GM10266 (cell line): Measurements from ENCODE around the gene CSNK1G3.
"Not testable (repeated sequence)": the region's sequence is repeated elsewhere in the genome, so short reads cannot be mapped to it uniquely, and the experiment has no call there.

ENCODE experiments used
- DNase-seq: peaks from one replicate; pipeline ENCODE4 v3.0.0; 2012; ENCODE audit errors: extremely low spot score
- TF ChIP-seq, protein P1 (sequence below): IDR thresholded peaks from 2 replicates; pipeline ENCODE4 v1.5.1; 2012; ENCODE audit warnings: mild to moderate bottlenecking, low read depth; ENCODE audit not compliant: control insufficient read depth, insufficient read depth; ENCODE audit errors: missing control alignments

Gene CSNK1G3

DNA sequence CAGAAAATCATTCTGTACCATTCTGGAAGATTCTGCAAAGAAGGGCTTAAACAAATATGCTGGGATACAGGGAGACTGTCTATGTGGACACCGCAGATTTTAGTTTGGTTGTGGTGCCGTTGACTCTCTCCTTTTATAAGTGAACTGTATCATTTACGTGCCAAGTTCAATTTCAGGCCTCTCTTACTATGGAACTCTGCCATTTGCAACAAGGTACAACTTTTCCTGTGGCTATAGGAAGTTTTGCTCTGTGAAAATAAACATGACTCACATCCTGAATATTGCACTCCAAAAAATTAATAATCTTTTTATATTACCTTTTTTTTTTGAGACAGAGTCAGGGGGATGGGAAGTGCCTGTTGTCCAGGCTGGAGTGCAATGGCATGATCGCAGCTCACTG is 29.7 kb upstream of the CSNK1G3 start:
- DNase-seq, result no peak
- TF ChIP-seq, protein P1, sequence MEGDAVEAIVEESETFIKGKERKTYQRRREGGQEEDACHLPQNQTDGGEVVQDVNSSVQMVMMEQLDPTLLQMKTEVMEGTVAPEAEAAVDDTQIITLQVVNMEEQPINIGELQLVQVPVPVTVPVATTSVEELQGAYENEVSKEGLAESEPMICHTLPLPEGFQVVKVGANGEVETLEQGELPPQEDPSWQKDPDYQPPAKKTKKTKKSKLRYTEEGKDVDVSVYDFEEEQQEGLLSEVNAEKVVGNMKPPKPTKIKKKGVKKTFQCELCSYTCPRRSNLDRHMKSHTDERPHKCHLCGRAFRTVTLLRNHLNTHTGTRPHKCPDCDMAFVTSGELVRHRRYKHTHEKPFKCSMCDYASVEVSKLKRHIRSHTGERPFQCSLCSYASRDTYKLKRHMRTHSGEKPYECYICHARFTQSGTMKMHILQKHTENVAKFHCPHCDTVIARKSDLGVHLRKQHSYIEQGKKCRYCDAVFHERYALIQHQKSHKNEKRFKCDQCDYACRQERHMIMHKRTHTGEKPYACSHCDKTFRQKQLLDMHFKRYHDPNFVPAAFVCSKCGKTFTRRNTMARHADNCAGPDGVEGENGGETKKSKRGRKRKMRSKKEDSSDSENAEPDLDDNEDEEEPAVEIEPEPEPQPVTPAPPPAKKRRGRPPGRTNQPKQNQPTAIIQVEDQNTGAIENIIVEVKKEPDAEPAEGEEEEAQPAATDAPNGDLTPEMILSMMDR, result no peak

DNA sequence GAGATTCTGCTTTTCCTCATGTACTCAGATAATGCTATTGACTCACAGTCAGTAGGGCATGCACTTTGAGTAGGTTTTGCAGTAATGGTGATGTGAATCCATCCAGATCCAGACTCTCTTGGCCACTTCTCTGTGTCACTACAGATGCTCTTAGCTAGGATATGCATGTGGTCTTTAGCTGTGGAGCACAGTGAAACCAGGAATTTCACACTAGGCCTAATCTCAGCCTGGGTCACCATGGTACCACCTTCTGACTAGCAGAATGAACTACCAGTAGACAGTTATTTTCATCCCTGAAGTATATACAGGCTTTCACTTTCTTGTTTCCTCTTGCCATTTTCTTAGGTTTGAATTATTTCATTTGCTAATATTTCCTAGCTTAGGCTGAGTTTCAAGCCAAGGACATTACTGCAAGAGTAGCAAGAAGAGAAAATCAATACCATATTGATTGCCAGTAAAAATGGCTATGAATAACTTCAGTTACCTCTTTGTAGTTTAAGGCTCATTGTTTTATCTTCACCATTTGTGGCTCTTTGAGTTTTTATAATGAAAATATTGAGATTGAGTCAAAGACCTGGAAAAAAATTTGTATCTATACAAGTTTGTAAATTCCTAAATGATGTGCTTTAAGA is 28.4 kb upstream of the CSNK1G3 start:
- no peak for DNase-seq
- TF ChIP-seq, protein P1, result no peak

DNA sequence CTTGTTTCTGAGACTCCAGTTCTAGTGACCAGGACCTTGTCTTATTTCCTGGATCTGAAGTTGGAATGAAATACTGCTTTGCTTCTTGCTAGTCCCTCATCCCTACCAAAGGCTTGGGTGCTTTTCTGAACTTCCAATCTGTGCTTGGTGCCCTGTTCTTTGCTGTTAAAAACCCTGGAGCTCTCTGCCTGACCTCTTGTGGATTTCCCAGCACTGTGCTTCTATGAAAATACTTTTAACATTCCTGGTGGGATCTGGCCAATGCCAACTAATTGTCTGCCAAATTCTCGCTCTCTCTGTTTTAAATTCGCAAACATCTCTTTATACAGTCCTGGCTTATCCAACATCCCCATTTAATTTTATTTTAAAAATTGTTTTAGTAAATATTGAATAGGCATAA is 26.7 kb upstream of the CSNK1G3 start:
- TF ChIP-seq, protein P1, result no peak
- no peak for DNase-seq

DNA sequence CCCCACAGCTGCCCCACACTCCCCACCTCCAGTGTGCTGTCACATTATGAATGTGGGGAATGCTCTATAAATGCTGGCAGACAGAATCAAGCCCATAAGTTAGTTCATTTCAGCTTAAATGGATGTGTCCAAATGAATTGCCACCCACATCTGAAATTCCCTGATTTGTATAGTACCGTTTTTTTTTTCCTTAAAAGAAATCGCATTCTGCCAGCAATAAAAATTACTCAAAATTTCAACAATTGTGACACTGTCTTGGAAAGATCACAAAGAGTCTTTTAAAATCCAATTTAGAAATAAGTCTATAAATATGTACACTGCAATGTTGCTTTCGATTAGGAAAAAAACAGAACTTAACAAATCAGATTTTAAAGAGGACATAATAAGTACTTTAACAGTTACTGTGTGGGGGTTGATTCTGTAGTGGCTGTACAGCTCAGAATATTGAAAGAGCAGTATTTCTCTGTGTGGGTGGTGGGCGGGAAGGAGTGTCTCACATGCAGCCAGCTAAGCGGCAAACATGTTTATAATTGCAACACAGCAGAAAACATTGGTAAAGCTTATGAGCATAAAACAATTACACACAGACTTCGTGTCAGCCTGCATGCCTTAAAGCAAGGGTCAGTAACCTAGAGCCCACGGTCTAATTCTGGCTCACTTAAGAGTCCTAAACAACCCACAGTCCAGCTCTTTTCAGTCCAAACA is 24.9 kb upstream of the CSNK1G3 start:
- TF ChIP-seq, protein P1, result no peak
- no peak for DNase-seq

DNA sequence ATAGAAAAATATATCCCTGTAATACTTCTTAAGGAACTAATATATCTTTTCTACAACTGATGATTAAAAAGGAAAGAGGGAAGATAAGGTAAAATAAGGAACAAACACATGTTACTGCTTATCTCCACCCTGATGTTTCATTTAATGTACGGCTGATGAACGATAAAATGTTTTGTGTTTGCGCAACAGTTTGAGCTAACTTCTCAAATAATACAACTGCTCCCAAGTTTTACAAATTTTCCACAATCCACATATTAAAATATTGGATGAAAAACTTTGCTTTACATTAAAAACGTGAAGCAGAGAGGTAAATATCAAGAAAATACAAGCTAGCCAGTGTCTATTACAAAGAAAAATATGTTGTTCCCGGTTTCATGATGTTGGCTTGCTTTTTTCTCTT is 21.0 kb upstream of the CSNK1G3 start:
- DNase-seq, result no peak
- TF ChIP-seq, protein P1, result no peak

DNA sequence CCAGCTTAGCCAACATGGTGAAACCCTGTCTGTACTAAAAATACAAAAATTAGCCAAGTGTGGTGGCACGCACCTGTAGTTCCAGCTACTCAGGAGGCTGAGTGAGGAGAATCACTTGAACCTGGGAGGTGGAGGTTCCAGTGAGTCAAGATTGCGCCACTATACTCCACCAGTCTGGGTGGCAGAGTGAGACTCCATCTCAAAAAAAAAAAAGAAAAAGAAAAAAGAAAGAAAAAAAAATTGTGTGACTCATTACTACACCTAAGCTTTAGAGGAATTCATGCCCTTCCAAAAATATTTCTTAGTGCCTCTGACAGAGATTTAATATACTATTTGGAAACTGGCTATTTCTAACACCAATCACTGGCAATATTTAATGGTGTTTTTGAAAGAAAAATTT is 16.8 kb upstream of the CSNK1G3 start:
- DNase-seq, result not testable (repeated sequence)

DNA sequence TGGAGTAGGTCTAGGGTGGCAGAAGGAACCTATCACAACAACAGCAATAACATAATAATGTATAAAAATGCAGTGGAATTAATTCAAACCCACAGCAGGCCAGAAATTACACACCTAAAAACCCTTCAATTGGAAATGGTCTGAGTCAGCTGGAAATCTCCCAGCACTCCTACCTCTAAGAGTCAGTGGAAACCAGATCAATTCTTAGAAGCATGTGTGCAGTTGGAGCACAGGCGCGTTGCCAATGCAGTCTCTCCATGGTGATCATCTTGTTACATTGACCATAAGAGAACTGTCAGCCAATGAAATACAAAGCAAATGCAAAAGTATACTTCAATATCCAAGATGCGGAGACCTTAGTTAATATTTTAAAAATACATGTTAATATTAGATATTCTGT is 15.1 kb upstream of the CSNK1G3 start:
- no peak for DNase-seq
- TF ChIP-seq, protein P1, result no peak
